ENCODE results near the gene RFXANK. TPM values are rescaled to one million over a fixed set of nuclear protein-coding genes. Genes with fewer than 3 reads are reported as not detected.

Gene RFXANK, protein sequence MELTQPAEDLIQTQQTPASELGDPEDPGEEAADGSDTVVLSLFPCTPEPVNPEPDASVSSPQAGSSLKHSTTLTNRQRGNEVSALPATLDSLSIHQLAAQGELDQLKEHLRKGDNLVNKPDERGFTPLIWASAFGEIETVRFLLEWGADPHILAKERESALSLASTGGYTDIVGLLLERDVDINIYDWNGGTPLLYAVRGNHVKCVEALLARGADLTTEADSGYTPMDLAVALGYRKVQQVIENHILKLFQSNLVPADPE
- 324 TPM for polyA plus RNA-seq (2012; ENCODE audit: insufficient read length, low read depth)

DNA sequence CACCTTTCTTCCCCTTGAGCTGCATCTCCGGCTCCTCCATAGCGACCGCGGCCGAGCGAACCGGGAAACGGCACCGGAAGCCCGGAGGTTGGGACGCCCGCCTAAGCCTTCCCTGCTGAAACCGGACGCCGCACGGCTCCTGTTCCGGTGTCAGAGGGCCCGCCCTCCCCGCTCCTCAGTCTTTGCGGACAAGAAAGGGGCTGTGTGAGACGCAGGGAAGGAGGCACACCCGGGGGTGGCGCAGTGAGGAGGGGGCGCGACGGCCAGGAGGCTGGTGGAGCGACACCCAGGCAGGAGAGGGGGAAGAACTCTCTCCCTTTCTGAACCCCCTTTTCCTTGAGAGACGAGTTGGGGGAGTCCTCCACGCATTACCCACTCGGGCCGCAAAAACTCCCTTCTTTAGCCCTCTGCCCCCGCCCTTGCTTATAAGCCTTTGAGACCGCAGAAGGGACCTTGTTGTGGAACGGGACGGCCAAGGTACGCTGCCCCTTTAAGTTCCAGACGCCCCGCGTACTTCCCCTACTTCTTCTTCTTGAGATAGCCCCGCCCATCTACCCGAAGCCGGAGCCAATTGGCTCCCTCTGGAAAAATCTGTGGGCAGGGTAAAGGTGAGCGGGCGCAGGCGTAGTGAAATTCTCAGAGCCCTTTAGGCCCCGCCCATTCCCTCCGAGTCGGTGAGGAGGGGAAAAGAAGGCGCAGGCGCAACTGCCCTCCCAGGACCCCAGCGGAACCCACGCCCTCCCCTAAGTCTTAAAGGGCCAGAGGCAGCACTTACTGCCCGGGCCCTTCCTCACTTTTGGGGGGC lies at the start of gene RFXANK, which contains the start of gene BORCS8:
Gene RFXANK (plus strand): TSS at position 181 of the 805 bp plus-strand sequence. CDS start 1,689 bp downstream, outside the sequence.
Gene BORCS8 (minus strand): TSS at position 75 of the 805 bp plus-strand sequence. CDS start 35 bp downstream, at position 40.
- TF ChIP-seq POLR2AphosphoS5 (IDR thresholded peaks at IDR 0.05; ENCODE audit: low read depth, low read length) (peak; percentile 76), FOXP2 (optimal IDR thresholded peaks at IDR 0.05; ENCODE audit: borderline replicate concordance, extremely low read depth, extremely low read length, insufficient read depth) (peak; percentile 70), SIN3A (IDR thresholded peaks at IDR 0.05; ENCODE audit: borderline replicate concordance, insufficient read depth, low read length) (no peak), TAF1 (IDR thresholded peaks at IDR 0.05; ENCODE audit: borderline replicate concordance, insufficient read depth, low read length) (peak; percentile 91)
- TF ChIP-seq, protein P1, sequence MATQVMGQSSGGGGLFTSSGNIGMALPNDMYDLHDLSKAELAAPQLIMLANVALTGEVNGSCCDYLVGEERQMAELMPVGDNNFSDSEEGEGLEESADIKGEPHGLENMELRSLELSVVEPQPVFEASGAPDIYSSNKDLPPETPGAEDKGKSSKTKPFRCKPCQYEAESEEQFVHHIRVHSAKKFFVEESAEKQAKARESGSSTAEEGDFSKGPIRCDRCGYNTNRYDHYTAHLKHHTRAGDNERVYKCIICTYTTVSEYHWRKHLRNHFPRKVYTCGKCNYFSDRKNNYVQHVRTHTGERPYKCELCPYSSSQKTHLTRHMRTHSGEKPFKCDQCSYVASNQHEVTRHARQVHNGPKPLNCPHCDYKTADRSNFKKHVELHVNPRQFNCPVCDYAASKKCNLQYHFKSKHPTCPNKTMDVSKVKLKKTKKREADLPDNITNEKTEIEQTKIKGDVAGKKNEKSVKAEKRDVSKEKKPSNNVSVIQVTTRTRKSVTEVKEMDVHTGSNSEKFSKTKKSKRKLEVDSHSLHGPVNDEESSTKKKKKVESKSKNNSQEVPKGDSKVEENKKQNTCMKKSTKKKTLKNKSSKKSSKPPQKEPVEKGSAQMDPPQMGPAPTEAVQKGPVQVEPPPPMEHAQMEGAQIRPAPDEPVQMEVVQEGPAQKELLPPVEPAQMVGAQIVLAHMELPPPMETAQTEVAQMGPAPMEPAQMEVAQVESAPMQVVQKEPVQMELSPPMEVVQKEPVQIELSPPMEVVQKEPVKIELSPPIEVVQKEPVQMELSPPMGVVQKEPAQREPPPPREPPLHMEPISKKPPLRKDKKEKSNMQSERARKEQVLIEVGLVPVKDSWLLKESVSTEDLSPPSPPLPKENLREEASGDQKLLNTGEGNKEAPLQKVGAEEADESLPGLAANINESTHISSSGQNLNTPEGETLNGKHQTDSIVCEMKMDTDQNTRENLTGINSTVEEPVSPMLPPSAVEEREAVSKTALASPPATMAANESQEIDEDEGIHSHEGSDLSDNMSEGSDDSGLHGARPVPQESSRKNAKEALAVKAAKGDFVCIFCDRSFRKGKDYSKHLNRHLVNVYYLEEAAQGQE (IDR thresholded peaks at IDR 0.05; ENCODE audit: insufficient read depth in 1 of 2, low read depth in 2 of 2, low read length in 2 of 2): no peak

DNA sequence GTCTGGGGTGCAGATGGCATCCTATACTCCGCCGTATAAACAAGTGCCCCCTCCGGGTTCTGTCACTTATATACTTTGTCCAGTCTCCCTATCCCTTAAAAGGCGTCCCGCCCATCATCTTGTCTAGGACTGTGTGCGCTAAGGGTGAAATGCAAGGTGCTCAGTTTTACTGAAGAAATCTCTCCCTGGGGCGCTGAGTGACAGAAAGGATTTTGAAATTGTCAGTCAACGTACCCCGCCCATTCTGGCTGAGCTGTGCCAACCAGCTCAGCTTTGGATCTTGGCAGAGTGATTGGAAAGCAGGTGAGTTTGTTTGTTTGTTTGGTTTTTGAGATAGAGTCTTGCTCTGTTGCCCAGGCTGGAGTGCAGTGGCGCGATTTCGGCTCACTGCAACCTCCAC lies 49.7 kb upstream of the RFXANK start:
- TF ChIP-seq POLR2AphosphoS5 (IDR thresholded peaks at IDR 0.05; ENCODE audit: low read depth, low read length) (no peak), SIN3A (IDR thresholded peaks at IDR 0.05; ENCODE audit: borderline replicate concordance, insufficient read depth, low read length) (no peak), FOXP2 (optimal IDR thresholded peaks at IDR 0.05; ENCODE audit: borderline replicate concordance, extremely low read depth, extremely low read length, insufficient read depth) (no peak), TAF1 (IDR thresholded peaks at IDR 0.05; ENCODE audit: borderline replicate concordance, insufficient read depth, low read length) (no peak)
- TF ChIP-seq, protein P1 (IDR thresholded peaks at IDR 0.05; ENCODE audit: insufficient read depth in 1 of 2, low read depth in 2 of 2, low read length in 2 of 2): no peak

DNA sequence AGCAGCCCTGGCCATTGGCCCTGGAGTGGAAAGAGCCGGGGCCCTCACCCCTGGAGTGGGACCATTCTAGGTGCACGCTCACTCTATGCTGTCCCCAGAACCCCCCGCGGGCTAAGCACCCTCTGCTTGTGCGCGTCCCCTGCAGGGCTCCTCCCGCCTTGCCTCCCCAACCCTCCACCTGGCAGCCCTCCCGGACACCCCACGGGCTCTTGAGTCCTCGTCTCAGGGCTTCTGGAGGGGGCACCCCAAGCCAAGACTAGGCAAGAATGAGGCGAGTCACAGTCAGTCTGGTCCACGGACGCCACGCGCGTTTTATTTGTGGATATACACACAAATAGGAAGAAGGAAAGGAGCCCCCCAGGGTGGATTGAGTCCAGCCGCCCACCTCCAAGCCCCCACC lies 46.8 kb upstream of the RFXANK start:
- TF ChIP-seq POLR2AphosphoS5 (IDR thresholded peaks at IDR 0.05; ENCODE audit: low read depth, low read length): no peak
- TF ChIP-seq FOXP2 (optimal IDR thresholded peaks at IDR 0.05; ENCODE audit: borderline replicate concordance, extremely low read depth, extremely low read length, insufficient read depth): no peak
- TF ChIP-seq, protein P1 (IDR thresholded peaks at IDR 0.05; ENCODE audit: insufficient read depth in 1 of 2, low read depth in 2 of 2, low read length in 2 of 2): no peak
- TF ChIP-seq SIN3A (IDR thresholded peaks at IDR 0.05; ENCODE audit: borderline replicate concordance, insufficient read depth, low read length): no peak

DNA sequence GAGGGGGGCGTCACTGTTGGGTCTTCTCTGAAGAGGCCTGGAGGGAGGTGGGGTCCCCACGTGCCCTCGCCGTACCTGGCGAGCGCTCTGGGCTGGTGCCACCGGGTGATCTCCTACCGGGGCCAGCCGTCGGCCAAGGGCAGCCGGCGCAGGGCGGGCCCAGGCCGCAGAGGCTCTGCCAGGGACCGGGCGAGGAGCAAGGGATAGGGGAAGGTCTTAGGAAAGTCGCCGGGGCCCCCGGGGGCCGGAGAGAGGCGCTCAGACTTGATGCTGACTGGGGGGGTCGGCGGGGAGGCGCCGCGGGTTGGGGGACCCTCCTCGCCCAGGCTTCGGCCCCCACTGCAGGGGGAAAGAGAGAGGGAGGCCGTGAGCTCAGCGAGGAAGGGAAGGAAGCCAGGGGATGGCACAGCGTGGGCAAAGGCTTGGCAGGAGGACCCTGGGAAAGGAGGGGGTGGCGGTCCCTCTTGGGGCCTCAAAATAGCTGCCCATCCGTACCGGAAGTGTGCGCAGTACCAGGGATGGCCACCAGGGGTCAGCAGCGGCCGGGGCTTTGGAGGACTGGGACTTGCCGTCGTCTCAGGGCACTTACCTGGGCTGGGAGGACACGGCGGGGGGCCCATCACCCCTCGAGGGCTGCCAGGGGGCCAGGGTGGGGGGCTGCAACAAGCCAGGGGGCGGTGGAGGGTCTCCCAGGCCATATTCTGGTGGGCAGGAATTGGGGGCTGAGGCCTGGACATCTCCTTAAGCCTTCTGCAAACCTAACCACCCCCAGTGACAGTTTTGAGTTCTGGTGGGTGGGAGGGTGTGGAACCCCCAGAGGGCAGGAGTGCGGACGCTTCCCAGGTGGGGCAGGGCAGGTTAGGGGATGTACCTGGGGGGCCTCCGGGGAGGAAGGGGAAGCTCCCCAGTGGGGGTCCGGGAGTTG lies 46.1 kb upstream of the RFXANK start:
- TF ChIP-seq POLR2AphosphoS5 (IDR thresholded peaks at IDR 0.05; ENCODE audit: low read depth, low read length): no peak
- TF ChIP-seq, protein P1 (IDR thresholded peaks at IDR 0.05; ENCODE audit: insufficient read depth in 1 of 2, low read depth in 2 of 2, low read length in 2 of 2): no peak
